GM23248 (cell line): ENCODE results near the gene PYGB. TPM values are rescaled to one million over a fixed set of nuclear protein-coding genes. Genes with fewer than 3 reads are reported as not detected.

Experiments used
- DNase-seq: peaks from one replicate; pipeline ENCODE4 v3.0.0-alpha.2; 2015
- H2AFZ ChIP-seq: fragments of 200-600 bp; sonication (generic); 2 replicates; pipeline ENCODE4 v1.6.1; 2016; ENCODE audit warnings: antibody characterized with exemption
- H3F3A ChIP-seq: fragments of 200-600 bp; sonication (generic); 2 replicates; pipeline ENCODE4 v1.6.1; 2016; ENCODE audit warnings: mild to moderate bottlenecking, antibody characterized with exemption, mixed run types; ENCODE audit not compliant: insufficient read depth
- H3K27ac ChIP-seq: fragments of 200-600 bp; sonication (generic); 2 replicates; pipeline ENCODE4 v1.5.1; 2016; ENCODE audit warnings: mild to moderate bottlenecking
- H3K27me3 ChIP-seq: fragments of 200-600 bp; sonication (generic); replicated peaks from 2 replicates; pipeline ENCODE4 v1.6.1; 2016; ENCODE audit warnings: mild to moderate bottlenecking; ENCODE audit not compliant: insufficient read depth
- H3K36me3 ChIP-seq: fragments of 200-600 bp; sonication (generic); 2 replicates; pipeline ENCODE4 v1.6.1; 2016; ENCODE audit warnings: low read depth, mild to moderate bottlenecking
- H3K4me1 ChIP-seq: fragments of 200-600 bp; sonication (generic); 2 replicates; pipeline ENCODE4 v1.6.1; 2016; ENCODE audit warnings: mild to moderate bottlenecking; ENCODE audit not compliant: insufficient read depth
- H3K4me2 ChIP-seq: fragments of 200-600 bp; sonication (generic); one replicate; pipeline ENCODE4 v1.6.1; 2016; ENCODE audit warnings: mild to moderate bottlenecking; ENCODE audit not compliant: unreplicated experiment
- H3K4me3 ChIP-seq: fragments of 200-600 bp; sonication (generic); 2 replicates; pipeline ENCODE4 v1.5.1; 2016; ENCODE audit warnings: mild to moderate bottlenecking
- H3K79me2 ChIP-seq: fragments of 200-600 bp; sonication (generic); 2 replicates; pipeline ENCODE4 v1.6.1; 2016; ENCODE audit warnings: mild to moderate bottlenecking; ENCODE audit not compliant: insufficient read depth
- H3K9ac ChIP-seq: fragments of 200-600 bp; sonication (generic); 2 replicates; pipeline ENCODE4 v1.6.1; 2016; ENCODE audit warnings: mild to moderate bottlenecking
- H3K9me2 ChIP-seq: fragments of 200-600 bp; sonication (generic); 2 replicates; pipeline ENCODE4 v1.6.1; 2016; ENCODE audit warnings: mixed run types, mild to moderate bottlenecking, moderate library complexity; ENCODE audit not compliant: insufficient read depth
- H3K9me3 ChIP-seq: fragments of 200-600 bp; sonication (generic); one replicate; pipeline ENCODE4 v1.6.1; 2017; ENCODE audit warnings: low read depth
- H4K20me1 ChIP-seq: fragments of 200-600 bp; sonication (generic); 2 replicates; pipeline ENCODE4 v1.6.0; 2016; ENCODE audit not compliant: insufficient read depth
- EZH2 ChIP-seq: fragments of 200-600 bp; sonication (generic); IDR thresholded peaks from 2 replicates; pipeline ENCODE4 v1.6.1; 2018; ENCODE audit warnings: antibody characterized with exemption, mild to moderate bottlenecking; ENCODE audit not compliant: insufficient read depth, poor library complexity, severe bottlenecking
- EZH2phosphoT487 ChIP-seq: fragments of 200-600 bp; sonication (generic); IDR thresholded peaks from 2 replicates; pipeline ENCODE4 v1.6.1; 2018; ENCODE audit warnings: antibody characterized with exemption, moderate library complexity, mild to moderate bottlenecking, low read depth; ENCODE audit not compliant: insufficient read depth
- WGBS, 2 experiments: methylation state at CpG; one replicate each; pipeline ENCODE4 v1.1.6; 2015 to 2017; ENCODE audit warnings: low lambda C conversion rate in 2 of 2, low coverage in 1 of 2; ENCODE audit errors: missing lambda C conversion rate in 2 of 2; 5-methylcytosine and 5-hydroxymethylcytosine counted together
- in situ Hi-C: fragments of 300-500 bp; cut with MboI; formaldehyde crosslinking; loops from 2 replicates; pipeline ENCODE4 v1.15.0; 2020
- polyA plus RNA-seq: library from polyadenylated mRNA; unstranded; fragments of >200 nt; fragmentation: Nextera tagmentation; extraction: Ambion mirVana; gene quantifications from 2 replicates; pipeline ENCODE4 v1.2.1, GENCODE V29; 2016
- total RNA-seq: library from RNA; depleted of rRNA; stranded (reverse); fragments of >200 nt; shearing (Covaris generic); gene quantifications from 2 replicates; pipeline ENCODE4 v1.2.3, GENCODE V29; 2014

Gene PYGB
- total and polyA plus RNA-seq, 2 experiments from 2014 or later, result 74.1 to 116 TPM

GRCh38 chr20:25300496-25301170 is 52.7 kb downstream of the PYGB start:
- H3K4me2 ChIP-seq, result no peak overlapping the region
- no peak overlapping the region for H2AFZ ChIP-seq
- H3K9ac ChIP-seq, result no peak overlapping the region
- no peaks in the 10 kb centered on the region; the same call in 1 of the 2 replicates for H3K4me1 ChIP-seq
- no peak overlapping the region for H3K4me3 ChIP-seq
- H3F3A ChIP-seq, result peaks cover 29% of the 10 kb centered on the region
- H3K27me3 ChIP-seq, result no peaks in the 10 kb centered on the region
- H3K27ac ChIP-seq, result no peak overlapping the region; the same call in 1 of the 2 replicates
- TF ChIP-seq EZH2phosphoT487 (no peak), EZH2 (no peak)
- no peaks in the 10 kb centered on the region for H3K79me2 ChIP-seq
- no peaks in the 10 kb centered on the region for H3K9me3 ChIP-seq
- 0 out of 2 replicates have a peak, but pooled peaks cover 3% of the 10 kb centered on the region for H3K36me3 ChIP-seq
- no peaks in the 10 kb centered on the region for H3K9me2 ChIP-seq
- 79% methylated on average over 12 to 13 of the region's 13 CpGs for WGBS, 2 experiments
- in situ Hi-C loops, result no loop called here
- H4K20me1 ChIP-seq, result no peaks in the 10 kb centered on the region
- DNase-seq, result peak; percentile 24

- Histone ChIP-seq H3K36me3 (0 out of 2 replicates have a peak, but pooled peaks cover 5% of the 10 kb centered on the region), H3K9me3 (no peaks in the 10 kb centered on the region)
These were observed 53.6 kb downstream of the PYGB start for GRCh38 chr20:25301357-25301920.

GRCh38 chr20:25302596-25302995 is 54.7 kb downstream of the PYGB start:
- Histone ChIP-seq H3K9me2 (no peaks in the 10 kb centered on the region), H3K27ac (no peak overlapping the region)
- in situ Hi-C loops, result no loop called here

More at GRCh38 chr20:25301357-25301920, 53.6 kb downstream of the PYGB start:
- H3F3A ChIP-seq, result peaks cover 27% of the 10 kb centered on the region
- H3K27ac ChIP-seq, result no peak overlapping the region
- no peaks in the 10 kb centered on the region for H3K9me2 ChIP-seq
- H3K4me3 ChIP-seq, result no peak overlapping the region
- no peaks in the 10 kb centered on the region for H3K79me2 ChIP-seq
- H3K4me2 ChIP-seq, result no peak overlapping the region
- no peak overlapping the region for H2AFZ ChIP-seq
- no peak overlapping the region for H3K9ac ChIP-seq
- H3K27me3 ChIP-seq, result no peaks in the 10 kb centered on the region
- in situ Hi-C loops, result no loop called here
- H3K4me1 ChIP-seq, result no peaks in the 10 kb centered on the region; the same call in 1 of the 2 replicates
- no peak for DNase-seq
- WGBS, 2 experiments, result 80 to 84% methylated on average over 9 of the region's 9 CpGs
- no peak for TF ChIP-seq EZH2phosphoT487
- no peak for TF ChIP-seq EZH2
- H4K20me1 ChIP-seq, result no peaks in the 10 kb centered on the region

GRCh38 chr20:25303292-25304024 is 55.6 kb downstream of the PYGB start:
- TF ChIP-seq EZH2phosphoT487 (no peak), EZH2 (no peak)
- in situ Hi-C loops, result no loop called here
- no peak overlapping the region for H3K9ac ChIP-seq
- H3K4me1 ChIP-seq, result no peaks in the 10 kb centered on the region; the same call in 1 of the 2 replicates
- H3K4me2 ChIP-seq, result no peak overlapping the region
- H3K36me3 ChIP-seq, result 0 out of 2 replicates have a peak, but pooled peaks cover 5% of the 10 kb centered on the region
- no peaks in the 10 kb centered on the region for H4K20me1 ChIP-seq
- H3K9me3 ChIP-seq, result no peaks in the 10 kb centered on the region
- no peak overlapping the region for H2AFZ ChIP-seq
- no peaks in the 10 kb centered on the region for H3K9me2 ChIP-seq
- WGBS, 2 experiments, result 90 to 94% methylated on average over 12 of the region's 12 CpGs
- no peak overlapping the region for H3K27ac ChIP-seq
- H3K27me3 ChIP-seq, result no peaks in the 10 kb centered on the region
- H3K4me3 ChIP-seq, result no peak overlapping the region
- DNase-seq, result no peak
- H3K79me2 ChIP-seq, result no peaks in the 10 kb centered on the region
- H3F3A ChIP-seq, result peaks cover 22% of the 10 kb centered on the region

More at GRCh38 chr20:25302596-25302995, 54.7 kb downstream of the PYGB start:
- peaks cover 23% of the 10 kb centered on the region for H3F3A ChIP-seq
- H3K9ac ChIP-seq, result no peak overlapping the region
- H3K27me3 ChIP-seq, result no peaks in the 10 kb centered on the region
- H3K4me2 ChIP-seq, result no peak overlapping the region
- no peak overlapping the region for H3K4me3 ChIP-seq
- H2AFZ ChIP-seq, result no peak overlapping the region
- H3K4me1 ChIP-seq, result no peaks in the 10 kb centered on the region; the same call in 1 of the 2 replicates
- H3K36me3 ChIP-seq, result 0 out of 2 replicates have a peak, but pooled peaks cover 5% of the 10 kb centered on the region
- no peaks in the 10 kb centered on the region for H3K79me2 ChIP-seq
- H3K9me3 ChIP-seq, result no peaks in the 10 kb centered on the region
- no peak for DNase-seq
- 68 to 71% methylated on average over 6 of the region's 6 CpGs for WGBS, 2 experiments
- H4K20me1 ChIP-seq, result no peaks in the 10 kb centered on the region
- TF ChIP-seq EZH2 (no peak), EZH2phosphoT487 (no peak)
